HG03571 (cell line): Measurements from ENCODE around the gene KYNU.
"Not testable (repeated sequence)": the region's sequence is repeated elsewhere in the genome, so short reads cannot be mapped to it uniquely, and the experiment has no call there.

Experiments
- ATAC-seq: cut with Tn5 transposase; IDR thresholded peaks from one replicate; pipeline ENCODE4 v1.9.1; 2021; ENCODE audit not compliant: unreplicated experiment

The KYNU gene

DNA sequence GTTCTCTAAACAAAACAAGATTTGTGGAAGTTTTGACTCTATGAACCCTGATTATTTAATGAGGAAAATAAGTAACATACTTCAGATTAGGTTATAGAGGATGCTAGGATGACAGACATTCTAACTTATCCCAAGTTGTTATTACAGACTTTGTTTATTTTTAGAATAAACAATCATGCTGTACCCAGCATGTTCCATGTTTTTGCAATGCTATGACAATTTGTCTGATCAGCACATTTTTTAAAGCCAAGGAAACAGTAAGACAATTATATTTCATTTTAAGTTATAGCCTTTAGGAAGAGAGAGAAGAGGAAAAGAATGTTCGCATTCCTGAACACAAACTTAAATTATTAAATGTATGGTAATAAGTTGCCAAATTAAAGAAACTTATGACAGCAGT, 119.8 kb downstream of the KYNU start:
- ATAC-seq, result no peak

GRCh38 chr2:143000599-143000998, 123.1 kb downstream of the KYNU start:
- ATAC-seq, result no peak

GRCh38 chr2:143001501-143001900, 124.0 kb downstream of the KYNU start:
- ATAC-seq, result no peak

DNA sequence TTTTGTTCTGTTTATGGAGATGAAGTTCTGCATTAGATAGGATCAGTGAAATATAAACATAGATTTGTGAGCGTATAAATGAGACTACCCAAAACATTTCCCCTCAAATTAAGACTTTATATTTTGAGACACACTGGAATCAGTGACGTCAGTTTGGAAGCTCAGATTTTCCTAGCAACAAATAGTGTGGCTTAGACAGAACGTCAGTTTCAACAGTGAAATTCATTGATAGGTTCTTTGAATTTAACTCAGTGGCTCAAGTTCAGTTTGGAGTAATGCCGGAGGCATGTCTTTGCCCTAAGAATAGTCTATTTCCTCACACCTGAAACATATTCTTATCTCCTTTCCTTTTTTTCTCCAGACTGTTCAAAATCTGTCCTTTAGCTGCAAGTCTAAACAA, 138.2 kb downstream of the KYNU start:
- no peak for ATAC-seq

GRCh38 chr2:143026411-143027054, 149.1 kb downstream of the KYNU start:
- no peak for ATAC-seq

GRCh38 chr2:143029141-143029540, 151.7 kb downstream of the KYNU start:
- no peak for ATAC-seq

DNA sequence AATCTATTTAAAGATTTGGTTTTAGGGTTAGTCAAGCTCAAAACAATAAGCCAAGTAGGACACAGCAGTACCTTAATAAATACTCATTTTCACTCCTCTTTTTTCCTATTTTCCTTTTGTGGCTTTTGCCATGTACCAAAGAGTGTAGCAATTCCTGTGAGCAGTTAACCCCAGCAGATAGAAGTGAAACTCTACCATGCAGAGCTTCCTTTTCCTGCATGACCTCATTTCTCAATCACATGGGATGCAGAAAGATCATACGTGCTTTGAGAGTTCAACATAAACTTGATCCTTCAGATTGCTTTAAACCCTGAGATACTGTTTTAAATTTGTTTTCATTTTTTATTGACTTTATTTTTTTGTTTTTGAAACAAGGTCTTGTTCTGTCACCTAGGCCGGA, 152.7 kb downstream of the KYNU start:
- no peak for ATAC-seq

DNA sequence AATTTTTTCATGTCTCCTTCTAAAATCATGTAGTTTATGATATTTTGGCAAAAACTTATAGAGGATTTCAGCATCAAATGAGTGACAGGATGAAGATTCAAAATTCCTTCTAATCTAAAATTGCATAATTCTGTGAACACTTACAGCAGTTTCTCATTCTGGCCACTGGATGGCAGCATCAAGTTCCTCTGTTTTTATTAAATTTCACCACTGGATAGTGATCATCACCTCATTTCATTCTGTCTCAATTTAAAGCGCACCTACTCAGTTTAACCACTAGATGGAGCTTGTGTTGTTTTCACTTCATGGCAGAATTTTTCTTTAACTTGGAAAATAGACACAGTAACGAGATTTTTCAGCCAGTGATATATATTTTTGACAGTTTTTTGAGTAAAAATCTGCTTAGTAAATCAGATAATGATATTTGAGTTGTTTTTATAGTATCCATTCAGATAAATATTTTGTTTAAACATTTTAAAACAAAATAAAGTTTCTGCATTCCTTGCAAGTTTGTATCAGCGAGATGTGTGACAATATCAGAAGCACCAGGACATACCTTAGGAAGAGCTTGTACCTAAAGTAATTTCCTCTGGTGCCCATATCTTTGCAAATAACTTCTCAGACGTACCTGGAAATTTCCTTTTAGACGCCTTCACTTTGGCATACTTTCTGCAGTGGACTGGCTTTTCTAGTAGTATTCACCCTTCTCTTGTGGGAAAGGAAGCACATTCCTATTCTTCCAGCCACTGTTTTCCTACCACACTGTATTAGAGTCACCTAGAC, 157.0 kb downstream of the KYNU start:
- peak; percentile 91 for ATAC-seq

DNA sequence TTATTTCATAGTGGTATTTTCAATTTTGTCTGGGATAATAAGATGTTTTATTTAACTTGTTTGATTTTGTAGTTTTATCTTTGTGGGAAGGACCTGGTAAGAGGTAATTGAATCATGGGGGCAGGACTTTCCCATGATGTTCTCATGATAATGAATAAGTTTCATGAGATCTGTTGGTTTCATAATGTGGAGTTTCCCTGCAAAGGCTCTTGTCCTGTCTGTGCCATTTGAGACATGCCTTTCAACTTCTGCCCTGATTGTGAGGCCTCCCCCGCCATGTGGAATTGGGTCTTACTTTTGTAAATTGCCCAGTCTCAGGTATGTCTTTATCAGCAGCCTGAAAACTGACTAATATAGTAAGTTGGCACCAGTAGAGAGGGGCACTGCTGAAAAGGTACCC, 174.0 kb downstream of the KYNU start:
- ATAC-seq, result no peak

DNA sequence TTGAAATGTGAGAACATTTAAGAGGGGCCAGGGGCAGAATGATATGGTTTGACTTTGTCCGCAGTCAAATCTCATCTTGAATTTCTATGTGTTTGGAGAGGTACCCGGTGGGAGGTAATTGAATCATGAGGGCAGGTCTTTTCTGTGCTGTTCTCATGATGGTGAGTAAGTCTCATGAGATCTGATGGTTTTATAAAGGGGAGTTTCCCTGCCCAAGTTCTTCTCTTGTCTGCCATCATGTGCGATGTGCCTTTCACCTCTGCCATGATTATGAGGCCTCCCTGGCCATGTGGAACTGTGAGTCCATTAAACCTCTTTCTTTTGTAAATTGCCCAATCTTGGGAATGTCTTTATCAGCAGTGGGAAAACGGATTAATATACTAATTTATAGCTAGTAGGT, 176.0 kb downstream of the KYNU start:
- ATAC-seq, result not testable (repeated sequence)

DNA sequence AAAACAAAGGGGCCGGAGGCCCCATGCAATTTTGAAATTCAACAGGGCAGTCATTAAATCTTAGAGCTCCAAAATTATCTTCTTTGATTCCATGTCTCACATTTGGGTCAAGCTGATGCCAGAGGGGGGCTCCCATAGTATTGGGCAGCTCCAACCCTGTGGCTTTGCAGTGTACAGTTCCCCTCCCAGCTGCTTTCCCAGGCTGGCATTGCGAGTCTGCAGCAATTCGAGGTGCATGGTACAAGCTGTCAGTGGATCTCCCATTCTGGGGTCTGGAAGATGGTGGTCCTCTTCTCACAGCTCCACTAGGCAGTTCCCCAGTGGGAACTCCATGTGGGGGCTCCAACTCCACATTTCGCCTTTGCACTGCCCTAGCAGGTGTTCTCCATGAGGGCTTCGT, 179.1 kb downstream of the KYNU start:
- ATAC-seq, result no peak

GRCh38 chr2:143058851-143059250, 181.4 kb downstream of the KYNU start:
- no peak for ATAC-seq

- no peak for ATAC-seq
Measured at GRCh38 chr2:143063612-143064200, 186.2 kb downstream of the KYNU start.

DNA sequence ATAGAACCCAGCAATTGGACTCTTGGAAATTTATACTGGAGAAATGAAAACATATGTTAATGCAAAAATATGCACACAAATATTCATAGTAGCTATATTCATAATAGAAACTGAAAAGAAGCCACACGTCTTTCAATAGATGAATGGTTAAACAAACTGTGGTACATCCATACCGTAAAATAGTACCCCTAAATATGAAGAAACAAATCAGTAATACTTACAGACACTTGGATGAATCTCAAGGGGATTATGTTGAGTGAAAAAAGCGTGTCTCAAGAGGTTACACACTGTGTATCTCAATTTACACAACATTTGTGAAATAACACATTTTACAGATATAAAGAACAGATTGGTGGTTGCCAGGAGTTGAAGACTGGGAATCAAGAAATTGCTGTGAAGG, 190.6 kb downstream of the KYNU start:
- ATAC-seq, result no peak

GRCh38 chr2:143068509-143068908, 191.0 kb downstream of the KYNU start:
- ATAC-seq, result no peak

- ATAC-seq, result no peak
Measured at GRCh38 chr2:143070704-143071103, 193.2 kb downstream of the KYNU start.

DNA sequence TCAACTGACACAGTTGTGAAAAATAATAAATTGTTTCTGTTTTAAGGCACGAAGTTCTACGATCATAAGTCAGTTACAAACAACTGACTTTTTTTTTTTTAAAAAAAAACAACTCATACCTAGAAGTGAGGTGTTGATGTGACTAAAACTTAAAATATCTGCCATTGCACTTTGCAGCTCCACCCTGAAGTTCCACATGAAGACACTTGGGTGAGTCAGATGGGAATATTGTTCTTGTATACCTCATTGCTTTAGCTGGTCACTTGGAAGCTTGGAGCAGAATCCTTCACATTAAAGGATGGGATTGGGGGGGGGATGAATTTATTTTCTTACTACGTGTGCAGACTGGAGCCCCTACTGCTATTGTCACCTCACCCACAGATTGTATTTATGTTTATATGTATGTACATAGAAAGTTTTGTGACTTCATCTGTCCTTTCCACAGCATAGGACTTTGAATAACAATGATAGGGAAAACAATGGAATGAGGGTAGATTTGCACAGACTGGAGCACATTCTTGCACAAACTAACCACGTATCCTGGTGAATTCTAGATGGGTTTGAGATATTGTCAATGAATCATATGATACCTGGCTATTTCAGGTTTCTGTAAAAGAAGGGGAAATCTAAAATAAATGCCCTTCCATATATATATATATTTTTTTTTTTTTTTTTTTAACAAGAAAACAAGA, 193.9 kb downstream of the KYNU start:
- ATAC-seq, result no peak

- ATAC-seq, result not testable (repeated sequence)
Measured at GRCh38 chr2:143074913-143075312, 197.4 kb downstream of the KYNU start.

DNA sequence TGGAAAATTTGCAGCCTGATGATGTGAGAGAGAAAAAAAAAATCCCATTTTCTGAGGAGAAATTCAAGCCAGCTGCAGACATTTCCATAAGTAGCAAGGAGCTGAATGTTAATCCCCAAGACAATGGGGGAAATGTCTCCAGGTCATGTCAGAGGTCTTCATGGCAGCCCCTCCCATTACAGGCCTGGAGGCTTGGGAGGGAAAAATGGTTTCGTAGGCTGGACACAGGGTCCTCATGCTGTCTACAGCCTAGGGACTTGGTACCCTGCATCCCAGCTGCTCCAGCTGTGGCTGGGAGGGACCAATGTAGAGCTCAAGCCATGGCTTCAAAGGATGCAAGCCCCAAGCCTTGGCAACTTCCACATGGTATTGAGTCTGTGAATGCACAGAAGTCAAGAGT, 198.2 kb downstream of the KYNU start:
- ATAC-seq, result no peak

- ATAC-seq, result no peak
Measured at GRCh38 chr2:143078104-143078503, 200.6 kb downstream of the KYNU start.

- no peak for ATAC-seq
Measured at GRCh38 chr2:143081616-143082015, 204.2 kb downstream of the KYNU start.

DNA sequence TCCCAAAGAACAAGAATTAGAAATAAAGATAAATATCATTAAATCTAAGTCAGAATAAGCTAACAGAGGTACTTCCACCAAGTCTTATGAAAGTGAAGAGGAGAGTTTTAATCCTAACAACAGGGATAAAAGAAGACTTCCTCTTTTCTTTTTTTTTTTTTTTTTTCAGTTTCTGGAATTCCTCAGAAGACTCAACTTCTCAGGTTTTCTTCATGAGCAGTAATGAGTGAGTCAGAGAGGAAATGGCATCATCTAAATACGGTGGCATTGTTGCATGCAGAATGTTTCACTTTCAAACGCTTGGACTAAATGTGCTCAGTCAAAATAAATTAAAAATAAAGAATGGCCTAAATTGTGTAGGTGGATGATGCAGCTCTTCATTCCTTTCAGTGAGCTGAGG, 206.2 kb downstream of the KYNU start:
- ATAC-seq, result no peak
